Naive B cell (primary cell): ENCODE measurements around the gene CFAP77. TPM values are rescaled to one million over a fixed set of nuclear protein-coding genes. Genes with fewer than 3 reads are reported as not detected.
A peak's percentile ranks its signal among the peaks of the same experiment; 100 is the strongest.
"Not testable (repeated sequence)": the region's sequence is repeated elsewhere in the genome, so short reads cannot be mapped to it uniquely, and the experiment has no call there.

Experiments
- ATAC-seq, 2 donors: fragments of 150-1000 bp; cut with Tn5 transposase; 2 replicates each; pipeline ENCODE4 v1.10.0; 2021; ENCODE audit warnings: low read depth in 2 of 2, mild to moderate bottlenecking in 2 of 2, moderate library complexity in 2 of 2
- DNase-seq: peaks from one replicate; pipeline ENCODE4 v3.0.0; 2022
- H3K27ac Mint-ChIP-seq, 6 donors: one replicate each; pipeline ENCODE4 v1.8.0; 2020 to 2022; ENCODE audit warnings: mild to moderate bottlenecking in 6 of 6, mixed read lengths in 6 of 6, moderate library complexity in 5 of 6, inconsistent platforms in 2 of 6
- H3K27me3 Mint-ChIP-seq, 3 donors: one replicate each; pipeline ENCODE4 v1.8.0; 2021 to 2022; ENCODE audit warnings: mixed read lengths in 3 of 3, mild to moderate bottlenecking in 1 of 3
- H3K36me3 Mint-ChIP-seq, 2 donors: one replicate each; pipeline ENCODE4 v1.8.0; 2020 to 2022; ENCODE audit warnings: mixed read lengths in 2 of 2, inconsistent platforms in 1 of 2, mild to moderate bottlenecking in 1 of 2
- H3K4me1 Mint-ChIP-seq, 3 donors: one replicate each; pipeline ENCODE4 v1.8.0; 2020 to 2022; ENCODE audit warnings: mixed read lengths in 3 of 3, inconsistent platforms in 1 of 3, mild to moderate bottlenecking in 1 of 3, moderate library complexity in 1 of 3
- H3K4me3 Mint-ChIP-seq, 8 donors: one replicate each; pipeline ENCODE4 v1.8.0; 2020 to 2022; ENCODE audit warnings: mild to moderate bottlenecking in 8 of 8, mixed read lengths in 8 of 8, moderate library complexity in 8 of 8, inconsistent platforms in 2 of 8
- H3K9me3 Mint-ChIP-seq, 7 donors: one replicate each; pipeline ENCODE4 v1.8.0; 2020 to 2022; ENCODE audit warnings: mixed read lengths in 7 of 7, mild to moderate bottlenecking in 5 of 7, inconsistent platforms in 2 of 7, moderate library complexity in 1 of 7
- polyA plus RNA-seq, 6 donors: library from polyadenylated mRNA; unstranded; fragments of 300-500 nt; fragmentation: Illumina TruSeq; gene quantifications; one replicate each; pipeline ENCODE4 v1.2.3, GENCODE V29; 2021; ENCODE audit warnings: low read depth in 6 of 6

Gene CFAP77
- polyA plus RNA-seq, 6 donors from 2014 or later = 0.16 TPM; not detected in 5

DNA sequence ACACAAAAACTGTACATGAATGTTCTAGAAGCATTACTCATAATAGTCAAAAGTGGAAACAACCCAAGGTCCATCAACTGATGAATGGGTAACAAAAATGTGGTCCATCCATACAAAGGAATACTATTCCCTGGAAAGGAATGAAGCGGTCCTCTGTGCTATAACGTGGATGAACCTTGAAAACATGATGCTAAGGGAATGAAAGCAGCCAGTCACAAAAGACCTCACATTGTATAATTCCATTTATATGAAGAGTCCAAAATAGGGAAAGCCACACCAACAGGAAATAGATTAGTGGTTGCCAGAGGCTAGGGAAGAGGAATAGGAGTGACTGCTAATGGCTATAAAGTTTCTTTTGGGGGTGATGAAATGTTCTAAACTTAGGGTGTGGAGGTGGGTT lies 149.7 kb downstream of the CFAP77 start:
- H3K4me3 Mint-ChIP-seq = no peak overlapping the region
- peaks cover 40 to 84% (median 54%) of the 10 kb centered on the region in 3 donors for H3K27me3 Mint-ChIP-seq
- ATAC-seq = no peak

GRCh38 chr9:132560616-132561202 lies 150.7 kb downstream of the CFAP77 start:
- Mint-ChIP-seq H3K4me1 (no peaks in the 10 kb centered on the region), H3K36me3 (peaks cover 0 to 11% of the 10 kb centered on the region in 2 donors), H3K27me3 (peaks cover 38 to 81% (median 47%) of the 10 kb centered on the region in 3 donors), H3K4me3 (no peak overlapping the region), H3K27ac (peak overlapping the region in 1 of 6 donors; percentile 33), H3K9me3 (peaks cover 0 to 5% (median 2%) of the 10 kb centered on the region in 7 donors)
- ATAC-seq (no peak), DNase-seq (no peak)

More for the DNA sequence above, 149.7 kb downstream of the CFAP77 start:
- Mint-ChIP-seq H3K9me3 (peaks cover 0 to 5% (median 2%) of the 10 kb centered on the region in 7 donors), H3K36me3 (peaks cover 0 to 11% of the 10 kb centered on the region in 2 donors), H3K27ac (peak overlapping the region in 1 of 6 donors; percentile 23), H3K4me1 (no peaks in the 10 kb centered on the region)
- no peak for DNase-seq

DNA sequence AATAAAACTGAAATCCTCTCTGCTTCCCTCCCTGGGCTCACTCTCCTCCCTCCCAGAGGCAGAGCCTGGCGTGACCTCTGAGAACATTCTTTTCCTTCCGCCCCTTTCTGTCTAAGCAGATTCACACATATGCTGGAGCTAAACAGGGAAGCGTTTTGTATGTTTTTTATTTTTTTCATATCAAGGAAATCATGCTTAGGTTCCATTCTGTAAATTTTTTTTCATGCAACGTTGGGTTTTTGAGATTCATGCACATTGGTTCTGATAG lies 152.2 kb downstream of the CFAP77 start:
- Mint-ChIP-seq H3K4me1 (no peaks in the 10 kb centered on the region), H3K27ac (no peak overlapping the region), H3K27me3 (peaks cover 39 to 72% (median 43%) of the 10 kb centered on the region in 3 donors), H3K9me3 (peaks cover 0 to 5% (median 2%) of the 10 kb centered on the region in 7 donors), H3K36me3 (peaks cover 0 to 11% of the 10 kb centered on the region in 2 donors), H3K4me3 (no peak overlapping the region)
- ATAC-seq (no peak), DNase-seq (no peak)

GRCh38 chr9:132564526-132564925 lies 154.5 kb downstream of the CFAP77 start:
- Mint-ChIP-seq H3K9me3 (peaks cover 0 to 4% (median 1%) of the 10 kb centered on the region in 7 donors), H3K27ac (no peak overlapping the region), H3K4me3 (no peak overlapping the region), H3K36me3 (peaks cover 0 to 6% of the 10 kb centered on the region in 2 donors), H3K27me3 (peaks cover 30 to 62% (median 43%) of the 10 kb centered on the region in 3 donors), H3K4me1 (no peaks in the 10 kb centered on the region)
- DNase-seq = no peak
- no peak for ATAC-seq

DNA sequence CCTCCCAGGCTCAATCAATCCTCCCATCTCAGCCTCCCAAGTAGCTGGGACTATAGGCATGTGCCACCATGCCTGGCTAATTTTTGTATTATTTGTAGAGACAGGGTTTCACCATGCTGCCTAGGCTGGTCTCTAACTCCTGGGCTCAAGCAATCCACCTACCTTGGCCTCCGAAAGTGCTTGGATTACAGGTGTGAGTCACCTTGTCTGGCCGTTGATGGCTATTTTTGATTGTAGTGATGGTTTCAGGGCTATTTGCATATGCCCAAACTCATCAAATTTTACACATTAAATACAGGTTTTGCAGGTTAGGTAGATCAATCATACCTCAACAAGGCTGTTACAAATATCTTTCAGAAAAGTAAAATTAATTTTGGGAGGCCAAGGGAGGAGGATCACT lies 158.8 kb downstream of the CFAP77 start:
- not testable (repeated sequence) for H3K4me3 Mint-ChIP-seq, ATAC-seq, H3K4me1 Mint-ChIP-seq, DNase-seq, H3K27ac Mint-ChIP-seq, H3K36me3 Mint-ChIP-seq, H3K9me3 Mint-ChIP-seq
- peaks cover 26 to 52% (median 52%) of the 10 kb centered on the region in 3 donors for H3K27me3 Mint-ChIP-seq

DNA sequence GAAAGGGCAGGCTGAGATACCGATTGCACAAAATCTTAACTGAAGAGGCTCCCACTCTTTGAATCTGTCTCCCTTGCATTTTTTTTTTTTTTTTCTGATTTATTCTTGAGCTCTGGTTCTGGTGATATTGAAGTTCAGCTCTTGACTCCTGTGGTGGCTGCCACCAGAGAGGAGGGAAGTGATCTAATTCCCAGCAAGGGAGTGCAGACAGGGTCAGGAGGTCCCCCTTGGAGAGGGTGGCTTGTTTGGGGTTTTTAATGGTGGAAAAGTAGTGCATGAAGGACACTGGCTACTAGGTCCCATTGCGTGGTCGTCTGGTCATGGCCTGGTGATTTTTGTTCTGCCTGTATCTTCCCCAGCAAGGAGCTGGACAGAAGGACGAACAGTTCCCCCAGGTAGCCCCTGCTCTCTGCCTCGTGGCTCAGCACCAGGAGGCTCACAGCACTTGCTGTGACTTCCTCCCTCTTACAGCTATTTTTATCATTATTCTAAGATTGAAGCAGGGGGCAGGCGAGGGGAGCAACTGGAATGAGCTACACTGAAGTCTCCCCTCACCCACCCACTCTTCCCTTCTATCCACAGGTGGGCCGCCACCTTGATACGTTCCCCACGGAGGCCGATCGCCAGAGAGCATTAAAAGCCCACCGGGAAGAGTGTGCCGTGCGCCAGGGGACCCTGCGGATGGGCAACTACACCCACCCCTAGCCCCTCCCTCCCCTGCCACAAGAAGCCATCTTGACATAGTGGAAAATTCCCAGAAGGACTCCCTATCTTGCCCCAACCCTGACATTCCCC lies 162.0 kb downstream of the CFAP77 start:
- no peak overlapping the region for H3K27ac Mint-ChIP-seq
- peaks cover 0 to 3% (median 0%) of the 10 kb centered on the region in 7 donors for H3K9me3 Mint-ChIP-seq
- DNase-seq (no peak), ATAC-seq (no peak)
- H3K27me3 Mint-ChIP-seq = peaks cover 30 to 68% (median 62%) of the 10 kb centered on the region in 3 donors
- H3K36me3 Mint-ChIP-seq = peaks cover 0 to 8% of the 10 kb centered on the region in 2 donors
- no peaks in the 10 kb centered on the region for H3K4me1 Mint-ChIP-seq
- no peak overlapping the region for H3K4me3 Mint-ChIP-seq

GRCh38 chr9:132572921-132573320 lies 162.9 kb downstream of the CFAP77 start:
- Mint-ChIP-seq H3K27ac (no peak overlapping the region), H3K9me3 (peaks cover 0 to 3% (median 0%) of the 10 kb centered on the region in 7 donors), H3K4me1 (no peaks in the 10 kb centered on the region), H3K36me3 (peaks cover 0 to 8% of the 10 kb centered on the region in 2 donors), H3K27me3 (peaks cover 38 to 68% (median 66%) of the 10 kb centered on the region in 3 donors), H3K4me3 (no peak overlapping the region)
- DNase-seq (no peak), ATAC-seq (no peak)

DNA sequence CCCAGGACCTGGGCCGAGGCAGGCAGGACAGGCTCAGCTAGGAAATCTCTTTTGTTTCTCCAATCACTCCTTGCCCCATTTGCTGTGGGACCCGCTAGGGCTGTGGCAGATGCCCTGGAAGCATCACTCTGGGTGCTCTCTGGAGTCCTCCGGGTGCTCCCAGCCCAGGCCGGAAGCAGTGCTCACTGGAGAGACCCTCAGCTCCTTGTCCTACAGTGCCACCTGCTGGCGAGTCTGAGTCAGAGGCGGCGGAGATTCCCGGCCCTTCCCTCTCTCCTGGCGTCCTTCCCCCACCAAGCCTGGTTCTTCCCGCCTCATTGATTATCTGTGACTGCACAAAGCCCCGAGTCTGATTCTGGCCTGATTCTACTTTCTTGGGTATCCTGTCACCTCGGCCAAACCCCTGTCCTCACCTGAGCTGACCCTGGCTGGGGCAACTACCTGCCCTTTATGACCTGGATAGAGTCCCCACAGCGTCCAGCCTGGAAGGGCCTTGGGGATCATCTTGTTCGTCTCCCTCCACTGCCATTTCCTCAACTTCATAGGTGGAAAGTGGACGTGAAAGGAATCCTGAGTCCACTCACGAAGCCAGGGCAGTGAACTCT lies 165.1 kb downstream of the CFAP77 start:
- Mint-ChIP-seq H3K4me1 (peaks cover 0 to 3% (median 0%) of the 10 kb centered on the region in 3 donors), H3K27ac (no peak overlapping the region), H3K36me3 (peaks cover 0 to 8% of the 10 kb centered on the region in 2 donors), H3K27me3 (peaks cover 53 to 88% (median 80%) of the 10 kb centered on the region in 3 donors), H3K9me3 (peaks cover 0 to 3% (median 0%) of the 10 kb centered on the region in 7 donors), H3K4me3 (peak overlapping the region in 1 of 8 donors; percentile 29)
- ATAC-seq = no peak
- DNase-seq = no peak

GRCh38 chr9:132575811-132576210 lies 165.8 kb downstream of the CFAP77 start:
- H3K36me3 Mint-ChIP-seq = peaks cover 0 to 8% of the 10 kb centered on the region in 2 donors
- DNase-seq (no peak), ATAC-seq (no peak)
- no peak overlapping the region for H3K27ac Mint-ChIP-seq
- H3K4me3 Mint-ChIP-seq = no peak overlapping the region
- H3K9me3 Mint-ChIP-seq = peaks cover 0 to 3% (median 0%) of the 10 kb centered on the region in 7 donors
- H3K4me1 Mint-ChIP-seq = peaks cover 0 to 3% (median 0%) of the 10 kb centered on the region in 3 donors
- peaks cover 53 to 85% (median 78%) of the 10 kb centered on the region in 3 donors for H3K27me3 Mint-ChIP-seq

DNA sequence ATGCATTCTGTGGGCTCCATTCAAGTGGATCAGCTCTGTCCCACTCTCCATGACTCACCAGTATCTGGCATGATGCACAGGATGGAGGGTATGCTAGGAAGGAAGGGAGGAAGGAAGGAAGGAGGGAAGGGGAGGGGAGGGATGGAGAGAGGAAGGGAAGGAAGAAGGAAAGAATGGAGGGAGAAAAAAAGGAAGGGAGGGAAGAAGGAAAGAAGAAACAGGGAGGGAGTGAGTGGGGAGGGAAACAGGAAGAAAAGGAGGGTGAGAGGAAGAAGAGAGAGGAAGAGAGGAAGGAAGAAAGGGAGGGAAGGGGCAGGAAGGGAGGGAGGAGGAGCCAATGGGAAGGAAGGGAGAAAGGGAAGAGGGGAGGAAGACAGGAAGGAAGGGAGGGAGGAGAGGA lies 167.1 kb downstream of the CFAP77 start:
- ATAC-seq = no peak
- Mint-ChIP-seq H3K36me3 (peaks cover 0 to 8% of the 10 kb centered on the region in 2 donors), H3K27me3 (peaks cover 56 to 84% (median 73%) of the 10 kb centered on the region in 3 donors), H3K9me3 (peaks cover 0 to 5% (median 0%) of the 10 kb centered on the region in 7 donors), H3K4me1 (peaks cover 7 to 11% (median 11%) of the 10 kb centered on the region in 3 donors), H3K27ac (no peak overlapping the region), H3K4me3 (no peak overlapping the region)
- DNase-seq = no peak

DNA sequence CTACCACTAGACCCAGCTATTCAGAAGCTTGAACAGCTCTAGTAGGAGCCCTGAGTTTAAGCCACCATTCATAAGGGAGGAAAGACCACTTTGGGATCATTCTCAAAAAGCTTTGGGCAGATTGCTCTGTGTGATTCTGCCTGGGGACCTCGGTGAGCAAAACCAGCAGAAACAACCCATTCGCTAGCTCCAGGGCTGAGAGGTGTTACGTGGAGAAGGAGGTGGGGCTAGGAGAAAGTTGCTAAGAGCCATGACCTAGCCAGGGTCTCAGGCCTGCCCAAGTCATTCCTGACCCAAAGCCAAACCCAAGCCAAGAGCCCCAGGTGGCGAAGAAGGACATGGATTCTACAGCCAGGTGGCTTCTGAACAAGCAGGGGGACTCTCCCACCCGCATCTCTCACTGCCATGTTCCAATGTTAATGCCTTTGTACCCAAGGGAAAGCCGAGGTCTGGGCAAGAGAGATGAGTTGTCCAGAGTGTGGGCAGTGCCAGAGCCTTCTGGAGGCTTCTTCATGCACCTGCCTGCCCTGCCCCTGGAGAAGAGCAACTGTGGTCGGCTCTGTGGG lies 168.4 kb downstream of the CFAP77 start:
- DNase-seq (no peak), ATAC-seq (no peak)
- Mint-ChIP-seq H3K4me3 (peak overlapping the region in 2 of 8 donors; percentile 5 to 73), H3K36me3 (peaks cover 0 to 8% of the 10 kb centered on the region in 2 donors), H3K27ac (peak overlapping the region in 3 of 6 donors; percentile 12 to 89 (median 56)), H3K4me1 (peaks cover 7 to 11% (median 11%) of the 10 kb centered on the region in 3 donors), H3K27me3 (peaks cover 55 to 81% (median 72%) of the 10 kb centered on the region in 3 donors), H3K9me3 (peaks cover 0 to 5% (median 0%) of the 10 kb centered on the region in 7 donors)

DNA sequence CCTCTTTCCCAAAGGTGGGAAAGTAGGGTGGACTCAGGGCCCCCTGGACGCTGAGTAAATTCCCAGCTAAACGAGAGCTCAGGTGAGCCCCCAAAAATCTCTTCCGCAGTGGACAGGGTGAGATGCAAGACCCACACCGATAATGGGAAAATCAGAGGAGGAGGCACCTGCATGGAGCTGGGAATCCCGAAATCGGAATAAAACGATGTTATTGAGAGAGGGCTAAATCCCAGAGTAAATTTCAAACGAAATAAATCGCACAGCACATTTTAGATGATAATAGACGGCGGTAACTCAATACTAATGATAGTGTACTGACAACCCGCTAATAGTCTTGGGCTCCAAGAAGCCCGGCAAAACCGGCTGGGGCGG lies 169.4 kb downstream of the CFAP77 start:
- Mint-ChIP-seq H3K27me3 (peaks cover 58 to 82% (median 76%) of the 10 kb centered on the region in 3 donors), H3K4me3 (peak overlapping the region in 2 of 8 donors; percentile 33 to 45), H3K4me1 (peaks cover 7 to 11% (median 11%) of the 10 kb centered on the region in 3 donors), H3K27ac (peak overlapping the region in 1 of 6 donors; percentile 56), H3K9me3 (peaks cover 0 to 5% (median 0%) of the 10 kb centered on the region in 7 donors), H3K36me3 (peaks cover 0 to 2% of the 10 kb centered on the region in 2 donors)
- ATAC-seq = no peak
- no peak for DNase-seq

DNA sequence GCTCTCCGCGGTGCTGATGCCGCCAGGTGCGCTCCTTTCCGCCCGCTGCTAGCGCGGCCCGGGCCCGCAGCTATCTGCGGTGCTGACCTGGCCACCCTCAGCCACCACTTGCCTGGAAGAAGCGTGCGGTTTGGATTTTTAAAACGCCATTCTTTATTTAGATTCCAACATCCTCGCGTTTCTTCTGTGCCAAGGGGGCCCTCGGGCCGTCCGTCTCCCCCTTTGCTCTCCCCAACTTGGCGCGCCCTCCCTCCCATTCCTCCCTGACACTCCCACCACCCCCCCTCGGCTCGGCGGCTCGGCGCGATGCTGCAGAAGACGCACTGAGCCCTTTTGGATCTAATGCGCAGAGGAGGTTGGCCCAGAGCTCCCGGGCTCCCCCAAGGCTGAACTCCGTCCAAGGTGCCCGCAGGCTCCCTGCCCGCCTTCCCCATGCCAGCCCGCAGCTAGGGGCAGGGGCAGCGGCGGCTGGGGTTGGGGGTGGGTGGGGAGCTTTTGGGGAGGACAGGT lies 172.3 kb downstream of the CFAP77 start, which contains the start of gene BARHL1:
TSS of gene BARHL1 (plus strand) at position 331 of the 510 bp plus-strand sequence. CDS start 192 bp downstream, outside the sequence.
- Mint-ChIP-seq H3K4me3 (peak within 1 kb of the TSS; percentile 53 to 87 (median 74)), H3K27me3 (peaks cover 52 to 72% (median 63%) of the 10 kb centered on the region in 3 donors), H3K9me3 (peaks cover 0 to 5% (median 0%) of the 10 kb centered on the region in 7 donors), H3K36me3 (no peaks in the 10 kb centered on the region), H3K27ac (peak within 1 kb of the TSS; percentile 64 to 92 (median 82)), H3K4me1 (peaks cover 20 to 24% (median 21%) of the 10 kb centered on the region in 3 donors)
- DNase-seq = no peak
- no peak for ATAC-seq
